K562 (cell line): ENCODE data around the gene CFAP206. TPM values are rescaled to one million over a fixed set of nuclear protein-coding genes. Genes with fewer than 3 reads are reported as not detected.

Experiments
- ARID2 ChIP-seq: fragments of 450-650 bp; IDR thresholded peaks from 2 replicates; pipeline ENCODE4 v1.6.1; 2017; ENCODE audit warnings: antibody characterized with exemption, mild to moderate bottlenecking
- CC2D1A ChIP-seq: fragments of 450-650 bp; IDR thresholded peaks from 2 replicates; pipeline ENCODE4 v1.6.1; 2017; ENCODE audit warnings: mild to moderate bottlenecking
- CREM ChIP-seq: IDR thresholded peaks from 2 replicates; pipeline ENCODE4 v1.6.1; 2014; ENCODE audit warnings: antibody characterized with exemption, low read depth
- EWSR1 ChIP-seq: fragments of 450-650 bp; IDR thresholded peaks from 2 replicates; pipeline ENCODE4 v1.6.1; 2018; ENCODE audit warnings: borderline replicate concordance, mild to moderate bottlenecking, low read depth, moderate library complexity; ENCODE audit not compliant: partially characterized antibody
- GTF2A2 ChIP-seq: IDR thresholded peaks from 2 replicates; pipeline ENCODE4 v1.6.1; 2016; ENCODE audit warnings: mild to moderate bottlenecking, missing genetic modification characterization, missing compliant biosample characterization
- GTF2E2 ChIP-seq: fragments of 200-800 bp; sonication (Bioruptor generic); IDR thresholded peaks from 2 replicates; pipeline ENCODE4 v1.6.1; 2016; ENCODE audit warnings: missing genetic modification characterization, missing compliant biosample characterization
- HCFC1 ChIP-seq: IDR thresholded peaks from 2 replicates; pipeline ENCODE4 v1.6.1; 2012; ENCODE audit warnings: low read depth, low read length, improper control_type of control experiment
- HDAC1 ChIP-seq, 2 experiments: fragments of 450-650 bp; IDR thresholded peaks; 2 replicates each; pipeline ENCODE4 v1.6.1; 2016 to 2017; ENCODE audit warnings: inconsistent platforms in 1 of 2, mild to moderate bottlenecking in 1 of 2, moderate library complexity in 1 of 2
- HSF4 ChIP-seq: fragments of 250-450 bp; sonication (Bioruptor Pico); IDR thresholded peaks from 2 replicates; pipeline ENCODE4 v2.1.2; 2022; ENCODE audit warnings: mild to moderate bottlenecking, moderate library complexity, borderline replicate concordance
- KDM4B ChIP-seq, 2 experiments: fragments of 450-650 bp in 1 of 2; sonication (generic) in 1 of 2; IDR thresholded peaks; 2 replicates each; pipeline ENCODE4 v1.6.1; 2016 to 2017; ENCODE audit warnings: borderline replicate concordance in 2 of 2, antibody characterized with exemption in 1 of 2, low read depth in 1 of 2, mild to moderate bottlenecking in 1 of 2
- POU5F1 ChIP-seq: fragments of 150-350 bp; IDR thresholded peaks from 2 replicates; pipeline ENCODE4 v1.6.1; 2014; ENCODE audit warnings: borderline replicate concordance, low read length, low read depth, mild to moderate bottlenecking; ENCODE audit not compliant: partially characterized antibody
- RCOR1 ChIP-seq, 2 experiments: IDR thresholded peaks; 2 replicates each; pipeline ENCODE4 v1.6.1; 2012; ENCODE audit warnings: low read depth in 2 of 2, low read length in 2 of 2, borderline replicate concordance in 1 of 2, improper control_type of control experiment in 1 of 2
- SRSF9 ChIP-seq: fragments of 200-400 bp; formaldehyde crosslinking; IDR thresholded peaks from 2 replicates; pipeline ENCODE4 v1.6.1; 2017; ENCODE audit warnings: low read depth, low read length, borderline replicate concordance
- VEZF1 ChIP-seq: fragments of 200-800 bp; sonication (Bioruptor generic); IDR thresholded peaks from 2 replicates; pipeline ENCODE4 v1.6.1; 2017; ENCODE audit warnings: missing genetic modification characterization, missing compliant biosample characterization
- ZEB2 ChIP-seq: fragments of 450-650 bp; IDR thresholded peaks from 2 replicates; pipeline ENCODE4 v1.6.1; 2016
- polyA plus RNA-seq, 8 experiments: library from polyadenylated mRNA; depleted of rRNA in 4 of 8; stranded (reverse) in 5 of 8; unstranded in 3 of 8; fragments of >200 nt; fragmentation: Nextera tagmentation in 2 of 8; fragmentation: Illumina TruSeq in 1 of 8; extraction: Ambion mirVana in 2 of 8; extraction: Trizol in 1 of 8; gene quantifications; 2 replicates each; pipeline versions ENCODE4 v1.2.1 to v1.2.3, GENCODE V29; 2011 to 2014; ENCODE audit warnings: inconsistent platforms in 1 of 8, missing spikeins in 1 of 8
- total RNA-seq, 7 experiments: library from RNA; depleted of rRNA in 6 of 7; stranded (reverse); fragments of >200 nt in 6 of 7; fragmentation: Illumina TruSeq in 2 of 7; extraction: Trizol in 2 of 7; gene quantifications; 2 replicates each; pipeline versions ENCODE4 v1.2.1 to v1.2.3, GENCODE V29; 2011 to 2021; ENCODE audit warnings: low replicate concordance in 1 of 7
- TF ChIP-seq, protein P1 (sequence below), 2 experiments: fragments of 250-450 bp in 1 of 2; fragments of 450-650 bp in 1 of 2; sonication (Bioruptor Pico) in 1 of 2; IDR thresholded peaks; 2 replicates each; pipeline versions ENCODE4 v1.6.1 to v1.8.0; 2016 to 2021; ENCODE audit warnings: mild to moderate bottlenecking in 2 of 2, moderate library complexity in 2 of 2, missing compliant biosample characterization in 1 of 2, missing genetic modification characterization in 1 of 2
- TF ChIP-seq, protein P2 (sequence below), 2 experiments: fragments of 450-650 bp; IDR thresholded peaks; 2 replicates each; pipeline ENCODE4 v1.6.1; 2018; ENCODE audit warnings: mild to moderate bottlenecking in 2 of 2, low read depth in 1 of 2; ENCODE audit not compliant: partially characterized antibody in 2 of 2
- TF ChIP-seq, protein P3 (sequence below), 3 experiments: IDR thresholded peaks in 2 of 3; conservative IDR thresholded peaks in 1 of 3; 2 replicates each; pipeline ENCODE4 v1.5.1; 2011 to 2012; ENCODE audit warnings: low read length in 3 of 3, mild to moderate bottlenecking in 3 of 3, control low read depth in 2 of 3, improper control_type of control experiment in 1 of 3, inconsistent platforms in 1 of 3, low read depth in 1 of 3, mixed read lengths in 1 of 3, moderate library complexity in 1 of 3; ENCODE audit not compliant: insufficient read depth in 2 of 3

Gene CFAP206
- total and polyA plus RNA-seq, 9 of the 15 experiments (the other 6 are each of a cell fraction or from before 2014, with no cell fraction given), result 0.06 to 0.33 (median 0.18) TPM; not detected in 2

DNA sequence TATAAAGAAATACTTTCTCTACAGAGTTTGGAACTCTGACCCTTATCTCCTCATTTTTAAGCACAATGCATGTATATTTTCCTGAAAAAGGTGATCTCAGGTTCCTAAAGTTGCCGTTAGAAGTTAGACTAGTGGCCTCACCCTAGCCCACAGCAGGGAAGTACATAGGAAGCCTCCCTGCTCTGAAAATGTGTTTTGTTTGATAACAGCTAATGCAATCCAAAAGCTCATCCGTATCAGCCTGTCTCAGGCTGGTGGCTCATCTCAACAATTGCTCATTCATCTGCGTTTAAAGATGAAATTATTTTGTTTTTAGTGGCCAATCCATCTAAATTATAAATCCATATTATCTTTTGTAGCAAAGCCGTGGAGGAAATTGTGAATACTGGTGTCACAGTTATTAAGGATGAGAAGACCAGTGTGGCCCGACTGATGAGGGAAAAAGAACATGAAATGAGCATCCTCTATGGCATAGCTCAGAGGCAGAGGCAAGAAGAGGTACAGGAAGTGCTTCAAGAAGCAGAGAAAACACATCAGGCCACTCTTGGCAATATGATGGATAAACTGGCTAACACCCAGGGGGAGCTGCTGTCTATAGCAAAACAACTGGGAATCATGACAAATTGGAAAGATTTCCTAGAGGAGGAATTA is 43.0 kb upstream of the CFAP206 start (continued):
- TF ChIP-seq HCFC1 (no peak), CC2D1A (peak; percentile 71; the same call in 1 of the 2 replicates), SRSF9 (no peak), GTF2E2 (tag) (no peak), ZEB2 (peak; percentile 68), HSF4 (CRISPR knock-in tag) (no peak), EWSR1 (no peak), KDM4B (IDR thresholded peaks at IDR 0.05; ENCODE audit: borderline replicate concordance in 2 of 2, low read depth in 1 of 2) (no peak), HDAC1 (IDR thresholded peaks at IDR 0.05) (0 out of 4 replicates have a peak, but pooled peaks of 1 of the 2 experiments have one; percentile 62), VEZF1 (CRISPR knock-in tag) (peak; percentile 44; the same call in 1 of the 2 replicates), ARID2 (0 out of 2 replicates have a peak, but pooled peaks have one; percentile 15), GTF2A2 (tag) (no peak), CREM (peak; percentile 27; the same call in 1 of the 2 replicates), POU5F1 (no peak), RCOR1 (IDR thresholded peaks at IDR 0.05; ENCODE audit: borderline replicate concordance in 1 of 2, low read depth in 2 of 2, low read length in 2 of 2) (peak; percentile 13 to 76; a peak in 3 of 4 replicates)
- TF ChIP-seq, protein P1, sequence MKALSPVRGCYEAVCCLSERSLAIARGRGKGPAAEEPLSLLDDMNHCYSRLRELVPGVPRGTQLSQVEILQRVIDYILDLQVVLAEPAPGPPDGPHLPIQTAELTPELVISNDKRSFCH (CRISPR knock-in tag; IDR thresholded peaks at IDR 0.05), result no peak
- TF ChIP-seq, protein P1 (tag; IDR thresholded peaks at IDR 0.05), result no peak
- TF ChIP-seq, protein P2, sequence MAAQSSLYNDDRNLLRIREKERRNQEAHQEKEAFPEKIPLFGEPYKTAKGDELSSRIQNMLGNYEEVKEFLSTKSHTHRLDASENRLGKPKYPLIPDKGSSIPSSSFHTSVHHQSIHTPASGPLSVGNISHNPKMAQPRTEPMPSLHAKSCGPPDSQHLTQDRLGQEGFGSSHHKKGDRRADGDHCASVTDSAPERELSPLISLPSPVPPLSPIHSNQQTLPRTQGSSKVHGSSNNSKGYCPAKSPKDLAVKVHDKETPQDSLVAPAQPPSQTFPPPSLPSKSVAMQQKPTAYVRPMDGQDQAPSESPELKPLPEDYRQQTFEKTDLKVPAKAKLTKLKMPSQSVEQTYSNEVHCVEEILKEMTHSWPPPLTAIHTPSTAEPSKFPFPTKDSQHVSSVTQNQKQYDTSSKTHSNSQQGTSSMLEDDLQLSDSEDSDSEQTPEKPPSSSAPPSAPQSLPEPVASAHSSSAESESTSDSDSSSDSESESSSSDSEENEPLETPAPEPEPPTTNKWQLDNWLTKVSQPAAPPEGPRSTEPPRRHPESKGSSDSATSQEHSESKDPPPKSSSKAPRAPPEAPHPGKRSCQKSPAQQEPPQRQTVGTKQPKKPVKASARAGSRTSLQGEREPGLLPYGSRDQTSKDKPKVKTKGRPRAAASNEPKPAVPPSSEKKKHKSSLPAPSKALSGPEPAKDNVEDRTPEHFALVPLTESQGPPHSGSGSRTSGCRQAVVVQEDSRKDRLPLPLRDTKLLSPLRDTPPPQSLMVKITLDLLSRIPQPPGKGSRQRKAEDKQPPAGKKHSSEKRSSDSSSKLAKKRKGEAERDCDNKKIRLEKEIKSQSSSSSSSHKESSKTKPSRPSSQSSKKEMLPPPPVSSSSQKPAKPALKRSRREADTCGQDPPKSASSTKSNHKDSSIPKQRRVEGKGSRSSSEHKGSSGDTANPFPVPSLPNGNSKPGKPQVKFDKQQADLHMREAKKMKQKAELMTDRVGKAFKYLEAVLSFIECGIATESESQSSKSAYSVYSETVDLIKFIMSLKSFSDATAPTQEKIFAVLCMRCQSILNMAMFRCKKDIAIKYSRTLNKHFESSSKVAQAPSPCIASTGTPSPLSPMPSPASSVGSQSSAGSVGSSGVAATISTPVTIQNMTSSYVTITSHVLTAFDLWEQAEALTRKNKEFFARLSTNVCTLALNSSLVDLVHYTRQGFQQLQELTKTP (IDR thresholded peaks at IDR 0.05; ENCODE audit: low read depth in 1 of 2, partially characterized antibody in 2 of 2), result no peak
- TF ChIP-seq, protein P3, sequence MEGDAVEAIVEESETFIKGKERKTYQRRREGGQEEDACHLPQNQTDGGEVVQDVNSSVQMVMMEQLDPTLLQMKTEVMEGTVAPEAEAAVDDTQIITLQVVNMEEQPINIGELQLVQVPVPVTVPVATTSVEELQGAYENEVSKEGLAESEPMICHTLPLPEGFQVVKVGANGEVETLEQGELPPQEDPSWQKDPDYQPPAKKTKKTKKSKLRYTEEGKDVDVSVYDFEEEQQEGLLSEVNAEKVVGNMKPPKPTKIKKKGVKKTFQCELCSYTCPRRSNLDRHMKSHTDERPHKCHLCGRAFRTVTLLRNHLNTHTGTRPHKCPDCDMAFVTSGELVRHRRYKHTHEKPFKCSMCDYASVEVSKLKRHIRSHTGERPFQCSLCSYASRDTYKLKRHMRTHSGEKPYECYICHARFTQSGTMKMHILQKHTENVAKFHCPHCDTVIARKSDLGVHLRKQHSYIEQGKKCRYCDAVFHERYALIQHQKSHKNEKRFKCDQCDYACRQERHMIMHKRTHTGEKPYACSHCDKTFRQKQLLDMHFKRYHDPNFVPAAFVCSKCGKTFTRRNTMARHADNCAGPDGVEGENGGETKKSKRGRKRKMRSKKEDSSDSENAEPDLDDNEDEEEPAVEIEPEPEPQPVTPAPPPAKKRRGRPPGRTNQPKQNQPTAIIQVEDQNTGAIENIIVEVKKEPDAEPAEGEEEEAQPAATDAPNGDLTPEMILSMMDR (IDR thresholded peaks at IDR 0.05 in 2 of 3, conservative IDR thresholded peaks at IDR 0.05 in 1 of 3; ENCODE audit: insufficient read depth in 2 of 3, low read depth in 1 of 3, low read length in 3 of 3), result peak in 1 of 3 experiments; percentile 24; a peak in 2 of 6 replicates
